Measurements from ENCODE around the gene TSPAN9.

- TF ChIP-seq TAF1 (IDR thresholded peaks at IDR 0.05; ENCODE audit: borderline replicate concordance, insufficient read depth, low read length), result no peak
- no peak for TF ChIP-seq REST (IDR thresholded peaks at IDR 0.05; ENCODE audit: insufficient read depth in 1 of 2, low read depth in 2 of 2, low read length in 2 of 2)
Observed at GRCh38 chr12:3216097-3216496, 138.9 kb downstream of the TSPAN9 start.
